ENCODE measurements around the gene CCNG1. TPM values are rescaled to one million over a fixed set of nuclear protein-coding genes. Genes with fewer than 3 reads are reported as not detected.

Gene CCNG1
- total and polyA plus RNA-seq, 9 of the 15 experiments (the other 6 are each of a cell fraction or from before 2014, with no cell fraction given), result 121 to 293 (median 245) TPM

- TF ChIP-seq ARID4B (CRISPR knock-in tag; IDR thresholded peaks at IDR 0.05), result no peak
- TF ChIP-seq ZNF239 (CRISPR knock-in tag; IDR thresholded peaks at IDR 0.05), result no peak
- no peak for TF ChIP-seq PHF21A (IDR thresholded peaks at IDR 0.05; ENCODE audit: borderline replicate concordance, low read depth)
- TF ChIP-seq HDAC1 (IDR thresholded peaks at IDR 0.05), result no peak
- no peak for TF ChIP-seq ZNF133 (CRISPR knock-in tag; IDR thresholded peaks at IDR 0.05)
- TF ChIP-seq ZNF316 (IDR thresholded peaks at IDR 0.05), result no peak
These were observed 30.3 kb downstream of the CCNG1 start (continued) for GRCh38 chr5:163467682-163468081.

GRCh38 chr5:163473635-163474243, 36.3 kb downstream of the CCNG1 start:
- in situ Hi-C loops (cut with MboI), result no loop called here
- no TSS peak for BruUV-seq (replicated peaks)
- no peak for FAIRE-seq
- TF ChIP-seq ZNF589 (CRISPR knock-in tag; IDR thresholded peaks at IDR 0.05; ENCODE audit: low read depth) (no peak), PRMT5 (CRISPR knock-in tag; IDR thresholded peaks at IDR 0.05) (no peak), ERF (CRISPR knock-in tag; IDR thresholded peaks at IDR 0.05) (no peak), ZNF780A (CRISPR knock-in tag; IDR thresholded peaks at IDR 0.05) (no peak), NCOA6 (IDR thresholded peaks at IDR 0.05) (no peak), SRSF3 (IDR thresholded peaks at IDR 0.05; ENCODE audit: insufficient read depth, low read length) (no peak), NFE2 (IDR thresholded peaks at IDR 0.05; ENCODE audit: low read depth) (no peak), NONO (IDR thresholded peaks at IDR 0.05; ENCODE audit: low read depth in 2 of 2, low read length in 1 of 2) (no peak), ZNF696 (CRISPR knock-in tag; conservative IDR thresholded peaks at IDR 0.05) (no peak), ARNT (IDR thresholded peaks at IDR 0.05) (no peak), ZNF561 (CRISPR knock-in tag; conservative IDR thresholded peaks at IDR 0.05) (no peak), POU5F1 (IDR thresholded peaks at IDR 0.05; ENCODE audit: borderline replicate concordance, low read depth, low read length, partially characterized antibody) (no peak), ZBTB8A (IDR thresholded peaks at IDR 0.05; ENCODE audit: partially characterized antibody) (no peak)

More at GRCh38 chr5:163473635-163474243, 36.3 kb downstream of the CCNG1 start:
- Histone ChIP-seq H3K27me3 (ENCODE audit: control insufficient read depth in 2 of 2, insufficient read depth in 2 of 2, low read length in 2 of 2) (no peaks in the 10 kb centered on the region), H3K4me2 (ENCODE audit: insufficient read depth, low read length) (no peak overlapping the region), H3K9me1 (ENCODE audit: control insufficient read depth, insufficient read depth, low read length) (no peaks in the 10 kb centered on the region), H4K20me1 (replicated peaks; ENCODE audit: control insufficient read depth, insufficient read depth, low read length) (no peaks in the 10 kb centered on the region), H3K4me1 (replicated peaks in 1 of 2; ENCODE audit: control insufficient read depth in 2 of 2, insufficient read depth in 2 of 2, low read length in 2 of 2) (no peaks in the 10 kb centered on the region), H3K36me3 (ENCODE audit: control insufficient read depth, insufficient read depth, low read length) (peaks cover 92% of the 10 kb centered on the region), H3K4me3 (no peak overlapping the region), H2AFZ (ENCODE audit: low read depth, low read length) (no peak overlapping the region), H3K79me2 (ENCODE audit: control insufficient read depth, insufficient read depth, low read length) (no peaks in the 10 kb centered on the region), H3K9me3 (replicated peaks; ENCODE audit: control insufficient read depth, insufficient read depth, low read depth, low read length) (no peaks in the 10 kb centered on the region), H3K9ac (ENCODE audit: insufficient read depth in 1 of 2, low read depth in 2 of 2, low read length in 2 of 2) (no peak overlapping the region), H3K27ac (ENCODE audit: extremely low read depth, low read depth, low read length) (no peak overlapping the region)
- intact Hi-C loops (cut with micrococcal nuclease), result no loop called here
- ChIA-PET POLR2A (interaction anchor here (4.2 kb wide), 1 partner anchor 13 kb away, joined by 30 read pairs; the partner anchor contains the start of genes HMMR and NUDCD2), CTCF (ENCODE audit: low intra/inter-chr PET ratio) (no interaction called here)
- DNase-seq (ENCODE audit: extremely low read depth in 1 of 4, low spot score in 3 of 4) (no peak), ATAC-seq (0 out of 3 replicates have a peak, but pooled peaks have one; percentile 49)
- 84% methylated on average over 3 of the region's 3 CpGs for WGBS (ENCODE audit: insufficient coverage, low coverage, missing lambda C conversion rate)
